ENCODE data around the gene GCN1.

GCN1 gene

GRCh38 chr12:120081641-120082040, 112.9 kb downstream of the GCN1 start:
- no peaks in the 10 kb centered on the region for H3K9me3 ChIP-seq (ENCODE audit: insufficient read depth, low read depth, low read length)
- H4K20me1 ChIP-seq (ENCODE audit: insufficient read depth, low read length, poor library complexity, severe bottlenecking) = no peaks in the 10 kb centered on the region
- H3K79me2 ChIP-seq (ENCODE audit: insufficient read depth, low read length) = no peaks in the 10 kb centered on the region
- H3K9me2 ChIP-seq (replicated peaks; ENCODE audit: low read depth, low read length) = no peaks in the 10 kb centered on the region
- TF ChIP-seq CTCF (conservative IDR thresholded peaks at IDR 0.05; ENCODE audit: low read length) = no peak
- no peak for TF ChIP-seq EZH2phosphoT487 (IDR thresholded peaks at IDR 0.05; ENCODE audit: borderline replicate concordance)
- no peaks in the 10 kb centered on the region for H3K27me3 ChIP-seq (ENCODE audit: insufficient read depth, low read length, poor library complexity, severe bottlenecking)
- no peak overlapping the region for H2AFZ ChIP-seq (ENCODE audit: low read length)
- H3K4me3 ChIP-seq (ENCODE audit: low read length, poor library complexity, severe bottlenecking) = no peak overlapping the region
- no peaks in the 10 kb centered on the region for H3F3A ChIP-seq (ENCODE audit: low read depth)
- no peaks in the 10 kb centered on the region for H3K36me3 ChIP-seq (ENCODE audit: insufficient read depth, low read length)
- H3K9ac ChIP-seq (ENCODE audit: low read depth, low read length, poor library complexity, severe bottlenecking) = no peak overlapping the region
- peaks cover 17% of the 10 kb centered on the region for H3K4me1 ChIP-seq (ENCODE audit: insufficient read depth, low read length, poor library complexity, severe bottlenecking)
- no peak overlapping the region for H3K4me2 ChIP-seq (ENCODE audit: low read depth, low read length, poor library complexity, severe bottlenecking)

GRCh38 chr12:120079411-120080400, 114.8 kb downstream of the GCN1 start:
- Histone ChIP-seq H3K4me2 (ENCODE audit: low read depth, low read length, poor library complexity, severe bottlenecking) (peak overlapping the region; percentile 53), H3K36me3 (ENCODE audit: insufficient read depth, low read length) (no peaks in the 10 kb centered on the region), H2AFZ (ENCODE audit: low read length) (no peak overlapping the region), H4K20me1 (ENCODE audit: insufficient read depth, low read length, poor library complexity, severe bottlenecking) (no peaks in the 10 kb centered on the region), H3K27me3 (ENCODE audit: insufficient read depth, low read length, poor library complexity, severe bottlenecking) (no peaks in the 10 kb centered on the region), H3K4me3 (ENCODE audit: low read length, poor library complexity, severe bottlenecking) (no peak overlapping the region), H3F3A (ENCODE audit: low read depth) (no peaks in the 10 kb centered on the region), H3K9ac (ENCODE audit: low read depth, low read length, poor library complexity, severe bottlenecking) (peak overlapping the region; percentile 34), H3K9me2 (replicated peaks; ENCODE audit: low read depth, low read length) (no peaks in the 10 kb centered on the region), H3K79me2 (ENCODE audit: insufficient read depth, low read length) (no peaks in the 10 kb centered on the region), H3K9me3 (ENCODE audit: insufficient read depth, low read depth, low read length) (no peaks in the 10 kb centered on the region), H3K4me1 (ENCODE audit: insufficient read depth, low read length, poor library complexity, severe bottlenecking) (peaks cover 17% of the 10 kb centered on the region)
- no peak for TF ChIP-seq EZH2phosphoT487 (IDR thresholded peaks at IDR 0.05; ENCODE audit: borderline replicate concordance)
- no peak for TF ChIP-seq CTCF (conservative IDR thresholded peaks at IDR 0.05; ENCODE audit: low read length)

GRCh38 chr12:120078868-120079267, 115.6 kb downstream of the GCN1 start:
- no peaks in the 10 kb centered on the region for H4K20me1 ChIP-seq (ENCODE audit: insufficient read depth, low read length, poor library complexity, severe bottlenecking)
- H3K4me1 ChIP-seq (ENCODE audit: insufficient read depth, low read length, poor library complexity, severe bottlenecking) = peaks cover 17% of the 10 kb centered on the region
- H3K4me2 ChIP-seq (ENCODE audit: low read depth, low read length, poor library complexity, severe bottlenecking) = peak overlapping the region; percentile 53
- TF ChIP-seq CTCF (conservative IDR thresholded peaks at IDR 0.05; ENCODE audit: low read length) (no peak), EZH2phosphoT487 (IDR thresholded peaks at IDR 0.05; ENCODE audit: borderline replicate concordance) (no peak)
- peak overlapping the region; percentile 34 for H3K9ac ChIP-seq (ENCODE audit: low read depth, low read length, poor library complexity, severe bottlenecking)
- no peaks in the 10 kb centered on the region for H3F3A ChIP-seq (ENCODE audit: low read depth)
- H3K36me3 ChIP-seq (ENCODE audit: insufficient read depth, low read length) = no peaks in the 10 kb centered on the region
- no peak overlapping the region for H3K4me3 ChIP-seq (ENCODE audit: low read length, poor library complexity, severe bottlenecking)
- no peaks in the 10 kb centered on the region for H3K9me2 ChIP-seq (replicated peaks; ENCODE audit: low read depth, low read length)
- H2AFZ ChIP-seq (ENCODE audit: low read length) = no peak overlapping the region
- no peaks in the 10 kb centered on the region for H3K9me3 ChIP-seq (ENCODE audit: insufficient read depth, low read depth, low read length)
- H3K79me2 ChIP-seq (ENCODE audit: insufficient read depth, low read length) = no peaks in the 10 kb centered on the region
- H3K27me3 ChIP-seq (ENCODE audit: insufficient read depth, low read length, poor library complexity, severe bottlenecking) = no peaks in the 10 kb centered on the region

Data from Loucy (cell line).